ENCODE data around the gene SYTL3. TPM values are rescaled to one million over a fixed set of nuclear protein-coding genes. Genes with fewer than 3 reads are reported as not detected.
"Not testable (repeated sequence)": the region's sequence is repeated elsewhere in the genome, so short reads cannot be mapped to it uniquely, and the experiment has no call there.

The SYTL3 gene
- total and polyA plus RNA-seq, 7 donors = 1.6 to 6.9 (median 3.3) TPM

DNA sequence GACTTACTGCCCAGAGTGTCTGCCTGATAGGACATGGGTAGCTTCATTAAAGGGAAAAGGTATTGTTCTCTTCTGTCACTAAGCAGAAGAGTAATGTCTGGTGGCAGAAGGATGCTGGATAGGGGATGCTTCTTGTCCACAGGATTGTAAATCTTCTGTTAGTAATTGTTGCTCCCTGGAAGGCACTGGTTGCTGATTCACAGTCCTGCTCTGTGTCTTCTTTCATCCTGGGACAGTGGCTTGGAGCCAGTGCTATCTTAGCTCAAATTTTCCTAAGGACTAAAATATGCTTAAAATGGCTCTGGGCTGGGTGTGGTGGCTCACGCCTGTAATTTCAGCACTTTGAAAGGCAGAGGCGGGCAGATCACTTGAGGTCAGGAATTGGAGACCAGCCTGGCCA lies 48.0 kb downstream of the SYTL3 start:
- peak overlapping the region in 1 of 4 donors; percentile 52 for H3K27ac ChIP-seq
- no peak for DNase-seq
- H3K4me3 ChIP-seq = no peak overlapping the region
- H3K9me3 ChIP-seq = no peaks in the 10 kb centered on the region
- H3K27me3 ChIP-seq = no peaks in the 10 kb centered on the region
- peak in 3 of 4 donors; percentile 25 to 51 (median 44) for TF ChIP-seq POLR2AphosphoS5 (IDR thresholded peaks at IDR 0.05)
- TF ChIP-seq POLR2A (IDR thresholded peaks at IDR 0.05) = no peak
- peaks cover 0 to 9% (median 3%) of the 10 kb centered on the region in 4 donors for H3K4me1 ChIP-seq
- WGBS, 2 donors = 64 to 85% methylated on average over 2 of the region's 2 CpGs
- intact Hi-C loops (cut with DNase I) = no loop called here
- no peaks in the 10 kb centered on the region for H3K36me3 ChIP-seq

GRCh38 chr6:158698931-158699330 lies 49.1 kb downstream of the SYTL3 start:
- intact Hi-C loops (cut with DNase I) = no loop called here
- TF ChIP-seq POLR2A (IDR thresholded peaks at IDR 0.05) = no peak
- no peak for TF ChIP-seq EP300 (IDR thresholded peaks at IDR 0.05)
- TF ChIP-seq POLR2AphosphoS5 (IDR thresholded peaks at IDR 0.05) = no peak
- no peak for TF ChIP-seq CTCF (IDR thresholded peaks at IDR 0.05)
- H3K27me3 ChIP-seq = no peaks in the 10 kb centered on the region
- peaks cover 0 to 10% (median 4%) of the 10 kb centered on the region in 4 donors for H3K4me1 ChIP-seq
- H3K36me3 ChIP-seq = no peaks in the 10 kb centered on the region
- H3K9me3 ChIP-seq = no peaks in the 10 kb centered on the region
- WGBS, 2 donors = 93 to 94% methylated on average over 8 of the region's 8 CpGs
- no peak overlapping the region for H3K27ac ChIP-seq
- DNase-seq = peak; percentile 48
- no peak overlapping the region for H3K4me3 ChIP-seq

DNA sequence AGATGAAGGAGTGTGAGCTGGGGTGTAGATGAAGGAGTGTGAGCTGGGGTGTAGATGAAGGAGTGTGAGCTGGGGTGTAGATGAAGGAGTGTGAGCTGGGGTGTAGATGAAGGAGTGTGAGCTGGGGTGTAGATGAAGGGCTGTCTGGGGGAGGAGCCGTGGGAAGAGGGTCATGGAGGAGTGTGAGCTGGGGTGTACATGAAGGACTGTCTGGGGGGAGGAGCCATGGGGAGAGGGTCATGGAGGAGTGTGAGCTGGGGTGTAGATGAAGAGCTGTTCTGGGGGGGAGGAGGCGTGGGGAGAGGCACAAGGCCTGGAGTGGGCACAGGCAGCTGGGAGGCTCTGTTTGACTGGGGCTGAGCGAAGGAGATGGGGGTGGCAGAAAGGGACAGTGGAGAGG lies 51.4 kb downstream of the SYTL3 start:
- peak; percentile 47 for DNase-seq
- H3K36me3 ChIP-seq, H3K9me3 ChIP-seq, H3K27me3 ChIP-seq, H3K4me3 ChIP-seq, H3K27ac ChIP-seq: not testable (repeated sequence)
- H3K4me1 ChIP-seq = peaks cover 0 to 32% (median 25%) of the 10 kb centered on the region in 4 donors
- WGBS, 2 donors = 95 to 97% methylated on average over 3 of the region's 3 CpGs
- intact Hi-C loops (cut with DNase I) = loop anchor here (10.0 kb wide), 2 partner anchors 404 to 434 kb away; no protein-coding TSS in a partner anchor

- peak; percentile 54 for DNase-seq
- Histone ChIP-seq H3K4me1 (peaks cover 0 to 45% (median 40%) of the 10 kb centered on the region in 4 donors), H3K27me3 (no peaks in the 10 kb centered on the region), H3K36me3 (no peaks in the 10 kb centered on the region), H3K27ac (no peak overlapping the region), H3K4me3 (no peak overlapping the region), H3K9me3 (no peaks in the 10 kb centered on the region)
- intact Hi-C loops (cut with DNase I) = loop anchor here (10.0 kb wide), 2 partner anchors 402 to 432 kb away; no protein-coding TSS in a partner anchor
- 87 to 92% methylated on average over 14 of the region's 14 CpGs for WGBS, 2 donors
- no peak for TF ChIP-seq CTCF (IDR thresholded peaks at IDR 0.05)
Observed at GRCh38 chr6:158703111-158703836, 53.4 kb downstream of the SYTL3 start.

GRCh38 chr6:158703837-158704822 lies 54.3 kb downstream of the SYTL3 start:
- DNase-seq = peak; percentile 87
- H3K36me3 ChIP-seq = no peaks in the 10 kb centered on the region
- intact Hi-C loops (cut with DNase I) = loop anchor here (1.0 to 10.0 kb wide), 3 partner anchors 268 to 431 kb away; no protein-coding TSS in a partner anchor
- H3K27me3 ChIP-seq = no peaks in the 10 kb centered on the region
- 4 to 11% methylated on average over 42 of the region's 42 CpGs for WGBS, 2 donors
- peak overlapping the region in 3 of 4 donors; percentile 38 to 44 (median 43) for H3K4me3 ChIP-seq
- peak overlapping the region; percentile 18 to 82 (median 62) for H3K27ac ChIP-seq
- H3K4me1 ChIP-seq = peaks cover 0 to 51% (median 47%) of the 10 kb centered on the region in 4 donors
- H3K9me3 ChIP-seq = no peaks in the 10 kb centered on the region
- TF ChIP-seq POLR2A (IDR thresholded peaks at IDR 0.05) (no peak), POLR2AphosphoS5 (IDR thresholded peaks at IDR 0.05) (peak in 1 of 4 donors; percentile 45), CTCF (IDR thresholded peaks at IDR 0.05) (peak; percentile 91 to 99 (median 96)), EP300 (IDR thresholded peaks at IDR 0.05) (no peak)
